HCT116 (cell line): ENCODE results near the gene KRT33B. TPM values are rescaled to one million over a fixed set of nuclear protein-coding genes. Genes with fewer than 3 reads are reported as not detected.

Source experiments
- ATAC-seq: fragments of 200-7000 bp; cut with Tn5 transposase; 2 replicates; pipeline ENCODE4 v1.9.1; 2020; ENCODE audit warnings: mild to moderate bottlenecking, moderate library complexity
- BruUV-seq: library from RNA; stranded (reverse); fragments of 400-500 nt; replicated peaks from 2 replicates; lab custom pipeline; 2021; lab: Mats Ljungman, UMichigan
- CTCF ChIA-PET: fragments of 300-600 bp; sonication (Branson Sonifier 250); formaldehyde crosslinking; loops from one replicate; lab custom pipeline; 2021; ENCODE audit warnings: antibody characterized with exemption; lab: Charles Lee
- POLR2A ChIA-PET: fragments of 300-600, 350-600 bp; sonication (Branson Sonifier 250); formaldehyde crosslinking; loops from one replicate; lab custom pipeline; 2021; ENCODE audit warnings: antibody characterized with exemption; lab: Charles Lee
- RAD21 ChIA-PET, 2 experiments: fragments of 300-600 bp; sonication (Branson Sonifier 250); formaldehyde crosslinking; loops; one replicate each; lab custom pipeline; 2023; ENCODE audit warnings: low total read pairs in 2 of 2; ENCODE audit not compliant: uncharacterized antibody in 2 of 2, unreplicated experiment in 2 of 2, low non-redundant PET in 1 of 2; lab: Charles Lee
- DNase-seq: peaks from one replicate; pipeline ENCODE4 v3.0.0-alpha.2; 2010; ENCODE audit warnings: low read depth, low spot score
- H2AFZ ChIP-seq: fragments of 200-600 bp; shearing (Covaris generic), sonication (generic); 2 replicates; pipeline ENCODE4 v1.6.1; 2017; ENCODE audit warnings: low read depth, mixed run types, mixed read lengths, antibody characterized with exemption, low read length; ENCODE audit not compliant: poor library complexity, severe bottlenecking
- H3K27ac ChIP-seq: 2 replicates; pipeline ENCODE4 v1.5.1; 2012; ENCODE audit warnings: low read depth, low read length
- H3K27me3 ChIP-seq: fragments of 200-600 bp; sonication (generic); 2 replicates; pipeline ENCODE4 v1.6.1; 2016; ENCODE audit warnings: mixed run types, low read length, mixed read lengths; ENCODE audit not compliant: insufficient read depth
- H3K36me3 ChIP-seq, 2 experiments: fragments of 200-500 bp in 1 of 2; fragments of 200-600 bp in 1 of 2; sonication (Bioruptor generic) in 1 of 2; sonication (generic) in 1 of 2; 2 replicates each; pipeline versions ENCODE4 v1.5.1 to v1.6.1; 2014 to 2016; ENCODE audit warnings: low read length in 2 of 2, inconsistent platforms in 1 of 2, mixed read lengths in 1 of 2, mixed run types in 1 of 2; ENCODE audit not compliant: insufficient read depth in 2 of 2, control insufficient read depth in 1 of 2
- H3K4me1 ChIP-seq, 2 experiments: fragments of 200-600 bp in 1 of 2; sonication (generic) in 1 of 2; 2 replicates each; pipeline versions ENCODE4 v1.5.1 to v1.6.1; 2012 to 2017; ENCODE audit warnings: low read length in 2 of 2, inconsistent platforms in 1 of 2, mild to moderate bottlenecking in 1 of 2, mixed read lengths in 1 of 2, mixed run types in 1 of 2, moderate library complexity in 1 of 2; ENCODE audit not compliant: insufficient read depth in 2 of 2, control insufficient read depth in 1 of 2
- H3K4me2 ChIP-seq: fragments of 200-600 bp; sonication (generic); 2 replicates; pipeline ENCODE4 v1.6.1; 2017; ENCODE audit warnings: mixed run types, low read length, mixed read lengths
- H3K4me3 ChIP-seq, 2 experiments: fragments of 200-600 bp in 1 of 2; sonication (generic) in 1 of 2; replicated peaks in 1 of 2; 2 replicates each; pipeline ENCODE4 v1.5.1; 2011 to 2016; ENCODE audit warnings: low read length in 2 of 2, control low read depth in 1 of 2, low read depth in 1 of 2, mild to moderate bottlenecking in 1 of 2, mixed read lengths in 1 of 2, mixed run types in 1 of 2
- H3K79me2 ChIP-seq: fragments of 200-600 bp; sonication (generic); 2 replicates; pipeline ENCODE4 v1.6.1; 2017; ENCODE audit warnings: mild to moderate bottlenecking, mixed run types, low read length, moderate library complexity, mixed read lengths; ENCODE audit not compliant: insufficient read depth
- H3K9ac ChIP-seq: fragments of 200-600 bp; sonication (generic); 2 replicates; pipeline ENCODE4 v1.6.1; 2016; ENCODE audit warnings: low read length, mixed read lengths
- H3K9me2 ChIP-seq: fragments of 200-600 bp; sonication (generic), shearing (Covaris generic); 2 replicates; pipeline ENCODE4 v1.6.1; 2017; ENCODE audit warnings: mixed run types, mild to moderate bottlenecking, moderate library complexity; ENCODE audit not compliant: insufficient read depth
- H3K9me3 ChIP-seq, 2 experiments: fragments of 200-500 bp in 1 of 2; fragments of 200-600 bp in 1 of 2; sonication (Bioruptor generic) in 1 of 2; sonication (generic) in 1 of 2; 2 replicates each; pipeline ENCODE4 v1.6.1; 2014 to 2017; ENCODE audit warnings: low read length in 2 of 2, mixed read lengths in 2 of 2, inconsistent platforms in 1 of 2, low read depth in 1 of 2, mild to moderate bottlenecking in 1 of 2, mixed run types in 1 of 2, moderate library complexity in 1 of 2; ENCODE audit not compliant: control insufficient read depth in 1 of 2, insufficient read depth in 1 of 2
- H4K20me1 ChIP-seq: fragments of 200-600 bp; sonication (generic), shearing (Covaris generic); 2 replicates; pipeline ENCODE4 v1.6.1; 2017; ENCODE audit warnings: mixed run types, mild to moderate bottlenecking, moderate library complexity; ENCODE audit not compliant: insufficient read depth
- CBX3 ChIP-seq: IDR thresholded peaks from 2 replicates; pipeline ENCODE4 v1.6.1; 2012; ENCODE audit warnings: low read depth
- EGR1 ChIP-seq: IDR thresholded peaks from 2 replicates; pipeline ENCODE4 v1.6.1; 2012; ENCODE audit warnings: low read depth
- EZH2phosphoT487 ChIP-seq: fragments of 200-600 bp; IDR thresholded peaks from 2 replicates; pipeline ENCODE4 v1.6.1; 2018; ENCODE audit warnings: antibody characterized with exemption, borderline replicate concordance
- JUND ChIP-seq: IDR thresholded peaks from 2 replicates; pipeline ENCODE4 v1.6.1; 2012
- POLR2AphosphoS5 ChIP-seq: IDR thresholded peaks from 2 replicates; pipeline ENCODE4 v1.6.1; 2011; ENCODE audit warnings: mild to moderate bottlenecking, low read depth, low read length, moderate library complexity
- REST ChIP-seq: IDR thresholded peaks from 2 replicates; pipeline ENCODE4 v1.6.1; 2012; ENCODE audit warnings: low read depth
- ZBTB33 ChIP-seq: IDR thresholded peaks from 2 replicates; pipeline ENCODE4 v1.6.1; 2011; ENCODE audit warnings: mild to moderate bottlenecking, low read length, moderate library complexity; ENCODE audit not compliant: insufficient replicate concordance; ENCODE audit errors: extremely low read depth
- intact Hi-C: fragments of 100-400 bp; cut with micrococcal nuclease; formaldehyde crosslinking; loops from 2 replicates; pipeline ENCODE4 v1.10.0; 2022
- total RNA-seq: library from RNA; stranded (reverse); gene quantifications from one replicate; pipeline ENCODE4 v1.2.1, GENCODE V29; 2021; ENCODE audit not compliant: unreplicated experiment
- TF ChIP-seq, protein P1 (sequence below): IDR thresholded peaks from 2 replicates; pipeline ENCODE4 v1.6.1; 2012

The KRT33B gene
- total RNA-seq, 1 experiment from 2014 or later = not detected

- no peak for ATAC-seq
- Histone ChIP-seq H2AFZ (no peak overlapping the region), H3K4me3 (no peak overlapping the region), H3K27me3 (no peaks in the 10 kb centered on the region), H3K36me3 (peaks cover 0 to 4% of the 10 kb centered on the region in 2 experiments; a peak in 1 of 4 replicates), H3K4me2 (peak overlapping the region; percentile 0; the same call in 1 of the 2 replicates), H3K4me1 (peaks cover 43 to 73% of the 10 kb centered on the region in 2 experiments), H3K9me2 (no peaks in the 10 kb centered on the region), H3K79me2 (no peaks in the 10 kb centered on the region), H3K27ac (peak overlapping the region; percentile 60), H3K9ac (peak overlapping the region; percentile 4; the same call in 1 of the 2 replicates), H4K20me1 (no peaks in the 10 kb centered on the region), H3K9me3 (peaks cover 0 to 8% of the 10 kb centered on the region in 2 experiments; a peak in 1 of 4 replicates)
- intact Hi-C loops = loop anchor here (10.0 kb wide), 2 partner anchors 243 to 597 kb away; no protein-coding TSS in a partner anchor
- RAD21 ChIA-PET = no interaction called here
- CTCF ChIA-PET = interaction anchor here (0.6 kb wide), 1 partner anchor 1044 kb away, joined by 3 read pairs; no protein-coding TSS in a partner anchor
- no peak for DNase-seq
- POLR2A ChIA-PET = no interaction called here
- BruUV-seq = no TSS peak
- no peak for TF ChIP-seq CBX3
- TF ChIP-seq, protein P1, sequence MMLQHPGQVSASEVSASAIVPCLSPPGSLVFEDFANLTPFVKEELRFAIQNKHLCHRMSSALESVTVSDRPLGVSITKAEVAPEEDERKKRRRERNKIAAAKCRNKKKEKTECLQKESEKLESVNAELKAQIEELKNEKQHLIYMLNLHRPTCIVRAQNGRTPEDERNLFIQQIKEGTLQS = no peak
- TF ChIP-seq EGR1 = no peak
- no peak for TF ChIP-seq REST
- TF ChIP-seq EZH2phosphoT487 = no peak
- no peak for TF ChIP-seq JUND
- no peak for TF ChIP-seq ZBTB33
- TF ChIP-seq POLR2AphosphoS5 = no peak
Measured at GRCh38 chr17:41402161-41402560, 32.5 kb upstream of the KRT33B start.
